Coronary artery (tissue), 2 donors: Measurements from ENCODE around the gene COX7A2L.

Experiments
- DNase-seq: peaks from one replicate; pipeline ENCODE4 v3.0.0-alpha.2; 2017; ENCODE audit warnings: low spot score
- H3K27ac ChIP-seq, 2 donors: fragments of 200-600 bp; sonication (generic); one replicate each; pipeline ENCODE4 v1.5.1; 2016 to 2019
- H3K4me3 ChIP-seq: fragments of 200-600 bp; sonication (generic); 2 replicates; pipeline ENCODE4 v1.5.1; 2016; ENCODE audit warnings: mild to moderate bottlenecking, moderate library complexity
- CTCF ChIP-seq: fragments of 200-600 bp; sonication (generic); IDR thresholded peaks from one replicate; pipeline ENCODE4 v1.5.1; 2019; ENCODE audit warnings: antibody characterized with exemption

COX7A2L gene

GRCh38 chr2:42300527-42300926, 60.5 kb downstream of the COX7A2L start:
- H3K27ac ChIP-seq, result no peak overlapping the region
- no peak for DNase-seq
- H3K4me3 ChIP-seq, result no peak overlapping the region
- TF ChIP-seq CTCF, result no peak
